GM19035 (cell line): Measurements from ENCODE around the gene RPTOR.
"Not testable (repeated sequence)": the region's sequence is repeated elsewhere in the genome, so short reads cannot be mapped to it uniquely, and the experiment has no call there.

Source experiments
- ATAC-seq: cut with Tn5 transposase; IDR thresholded peaks from one replicate; pipeline ENCODE4 v1.9.1; 2021; ENCODE audit not compliant: unreplicated experiment

Gene RPTOR

GRCh38 chr17:80794281-80795089 is 249.8 kb downstream of the RPTOR start:
- no peak for ATAC-seq

GRCh38 chr17:80795090-80795580 is 250.5 kb downstream of the RPTOR start:
- no peak for ATAC-seq

- ATAC-seq, result no peak
Observed at GRCh38 chr17:80795754-80796153, 251.1 kb downstream of the RPTOR start.

- ATAC-seq, result no peak
Observed at GRCh38 chr17:80796430-80796861, 251.8 kb downstream of the RPTOR start.

GRCh38 chr17:80797222-80797621 is 252.6 kb downstream of the RPTOR start:
- ATAC-seq, result not testable (repeated sequence)

GRCh38 chr17:80797741-80798594 is 253.3 kb downstream of the RPTOR start:
- no peak for ATAC-seq

- ATAC-seq, result no peak
Observed at GRCh38 chr17:80798595-80799537, 254.2 kb downstream of the RPTOR start.

- no peak for ATAC-seq
Observed at GRCh38 chr17:80799538-80800480, 255.2 kb downstream of the RPTOR start.

- ATAC-seq, result no peak
Observed at GRCh38 chr17:80800481-80801391, 256.1 kb downstream of the RPTOR start.

- ATAC-seq, result no peak
Observed at GRCh38 chr17:80802626-80803450, 258.2 kb downstream of the RPTOR start.

- ATAC-seq, result no peak
Observed at GRCh38 chr17:80803451-80804428, 259.1 kb downstream of the RPTOR start.

- ATAC-seq, result no peak
Observed at GRCh38 chr17:80804466-80804865, 259.8 kb downstream of the RPTOR start.

GRCh38 chr17:80805032-80805751 is 260.6 kb downstream of the RPTOR start:
- ATAC-seq, result no peak

GRCh38 chr17:80807014-80807413 is 262.4 kb downstream of the RPTOR start:
- ATAC-seq, result no peak

GRCh38 chr17:80807882-80808281 is 263.2 kb downstream of the RPTOR start:
- no peak for ATAC-seq
